Measurements from ENCODE around the gene TCF12.

The TCF12 gene

DNA sequence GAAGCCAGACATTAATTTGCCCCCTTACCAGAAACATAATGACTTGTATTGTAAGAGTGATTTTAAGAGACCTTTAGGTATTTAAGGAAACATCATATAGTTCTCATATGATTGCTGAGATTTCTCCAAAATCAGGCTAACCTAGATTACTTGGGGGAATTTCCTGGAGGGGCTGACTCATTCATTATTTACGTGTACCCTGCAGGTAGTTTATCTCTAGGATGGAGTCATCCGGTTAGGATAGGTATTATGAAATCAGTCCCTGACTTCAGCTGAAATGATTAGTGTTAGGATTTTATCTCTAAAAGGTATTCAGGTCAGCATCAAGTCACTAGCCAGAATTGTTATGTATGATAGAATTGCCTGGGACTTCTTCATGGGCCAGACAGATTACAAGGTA is 97.5 kb downstream of the TCF12 start:
- TF ChIP-seq, protein P1, sequence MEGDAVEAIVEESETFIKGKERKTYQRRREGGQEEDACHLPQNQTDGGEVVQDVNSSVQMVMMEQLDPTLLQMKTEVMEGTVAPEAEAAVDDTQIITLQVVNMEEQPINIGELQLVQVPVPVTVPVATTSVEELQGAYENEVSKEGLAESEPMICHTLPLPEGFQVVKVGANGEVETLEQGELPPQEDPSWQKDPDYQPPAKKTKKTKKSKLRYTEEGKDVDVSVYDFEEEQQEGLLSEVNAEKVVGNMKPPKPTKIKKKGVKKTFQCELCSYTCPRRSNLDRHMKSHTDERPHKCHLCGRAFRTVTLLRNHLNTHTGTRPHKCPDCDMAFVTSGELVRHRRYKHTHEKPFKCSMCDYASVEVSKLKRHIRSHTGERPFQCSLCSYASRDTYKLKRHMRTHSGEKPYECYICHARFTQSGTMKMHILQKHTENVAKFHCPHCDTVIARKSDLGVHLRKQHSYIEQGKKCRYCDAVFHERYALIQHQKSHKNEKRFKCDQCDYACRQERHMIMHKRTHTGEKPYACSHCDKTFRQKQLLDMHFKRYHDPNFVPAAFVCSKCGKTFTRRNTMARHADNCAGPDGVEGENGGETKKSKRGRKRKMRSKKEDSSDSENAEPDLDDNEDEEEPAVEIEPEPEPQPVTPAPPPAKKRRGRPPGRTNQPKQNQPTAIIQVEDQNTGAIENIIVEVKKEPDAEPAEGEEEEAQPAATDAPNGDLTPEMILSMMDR (IDR thresholded peaks at IDR 0.05; ENCODE audit: control insufficient read depth, extremely low read depth, insufficient read depth) = no peak
- no peak for DNase-seq (ENCODE audit: low read depth)

DNA sequence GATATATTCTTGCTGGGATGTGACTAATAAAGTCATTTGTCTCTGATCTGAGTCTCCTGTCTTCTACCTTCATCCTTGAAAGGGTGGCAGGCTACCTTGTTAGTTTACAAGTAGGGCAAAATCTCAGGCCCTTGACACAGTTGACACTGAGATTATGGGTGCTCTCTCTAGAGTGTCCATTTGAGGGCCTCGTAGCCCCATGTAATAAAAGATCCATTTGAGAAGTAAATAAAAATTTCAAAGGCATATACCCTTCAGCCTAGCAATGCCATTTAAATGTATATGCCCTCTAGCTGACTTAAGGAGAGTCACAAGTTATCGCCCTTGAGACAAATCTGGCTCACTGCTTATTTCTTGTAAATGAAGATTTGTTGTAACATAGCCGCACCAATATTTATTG is 98.6 kb downstream of the TCF12 start:
- TF ChIP-seq, protein P1 (IDR thresholded peaks at IDR 0.05; ENCODE audit: control insufficient read depth, extremely low read depth, insufficient read depth) = peak; percentile 29; the same call in 1 of the 2 replicates
- no peak for DNase-seq (ENCODE audit: low read depth)
- H3K4me3 ChIP-seq (ENCODE audit: low read depth, low read length) = no peak overlapping the region

More for the DNA sequence above, 97.5 kb downstream of the TCF12 start:
- no peak overlapping the region for H3K4me3 ChIP-seq (ENCODE audit: low read depth, low read length)

GRCh38 chr15:57018151-57018550 is 99.7 kb downstream of the TCF12 start:
- H3K4me3 ChIP-seq (ENCODE audit: low read depth, low read length) = no peak overlapping the region
- TF ChIP-seq, protein P1 (IDR thresholded peaks at IDR 0.05; ENCODE audit: control insufficient read depth, extremely low read depth, insufficient read depth) = no peak
- DNase-seq (ENCODE audit: low read depth) = no peak

- TF ChIP-seq, protein P1 (IDR thresholded peaks at IDR 0.05; ENCODE audit: control insufficient read depth, extremely low read depth, insufficient read depth) = no peak
- DNase-seq (ENCODE audit: low read depth) = no peak
- H3K4me3 ChIP-seq (ENCODE audit: low read depth, low read length) = no peak overlapping the region
Observed at GRCh38 chr15:57019496-57020160, 101.2 kb downstream of the TCF12 start.

- DNase-seq (ENCODE audit: low read depth) = no peak
- TF ChIP-seq, protein P1 (IDR thresholded peaks at IDR 0.05; ENCODE audit: control insufficient read depth, extremely low read depth, insufficient read depth) = no peak
- no peak overlapping the region for H3K4me3 ChIP-seq (ENCODE audit: low read depth, low read length)
Observed at GRCh38 chr15:57025264-57025926, 107.0 kb downstream of the TCF12 start.

DNA sequence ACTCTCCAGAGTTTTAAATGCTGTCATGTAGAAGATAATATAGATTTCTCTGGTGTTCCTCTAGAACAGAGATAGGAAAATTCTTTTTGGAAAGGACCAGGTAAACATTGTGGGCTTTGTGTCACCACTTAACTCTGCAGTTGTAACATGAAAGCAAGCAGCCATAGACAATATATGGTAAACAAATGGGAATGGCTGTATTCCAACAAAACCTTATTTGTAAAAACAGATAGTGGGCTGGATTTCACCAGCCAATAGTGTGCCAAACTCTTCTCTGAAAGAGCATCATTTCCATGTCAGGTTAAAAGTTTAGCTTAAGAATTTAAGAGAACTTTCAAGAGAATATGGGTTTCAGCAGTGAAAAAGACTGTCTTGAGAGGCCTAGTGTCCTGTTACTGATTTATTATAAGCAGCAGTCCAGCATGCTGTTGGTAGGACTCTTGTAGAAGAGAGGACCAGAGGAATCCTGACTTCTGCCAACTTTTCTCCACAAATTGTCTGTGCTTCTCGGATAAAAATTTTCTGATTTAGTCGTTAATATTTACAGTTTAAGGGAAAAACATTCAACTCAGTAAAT is 107.7 kb downstream of the TCF12 start:
- H3K4me3 ChIP-seq (ENCODE audit: low read depth, low read length) = no peak overlapping the region
- TF ChIP-seq, protein P1 (IDR thresholded peaks at IDR 0.05; ENCODE audit: control insufficient read depth, extremely low read depth, insufficient read depth) = no peak
- no peak for DNase-seq (ENCODE audit: low read depth)
